ENCODE results near the gene BCHE. TPM values are rescaled to one million over a fixed set of nuclear protein-coding genes. Genes with fewer than 3 reads are reported as not detected.

The BCHE gene
- total RNA-seq, 4 donors from 2014 or later = 31.8 to 96.2 (median 49.3) TPM

DNA sequence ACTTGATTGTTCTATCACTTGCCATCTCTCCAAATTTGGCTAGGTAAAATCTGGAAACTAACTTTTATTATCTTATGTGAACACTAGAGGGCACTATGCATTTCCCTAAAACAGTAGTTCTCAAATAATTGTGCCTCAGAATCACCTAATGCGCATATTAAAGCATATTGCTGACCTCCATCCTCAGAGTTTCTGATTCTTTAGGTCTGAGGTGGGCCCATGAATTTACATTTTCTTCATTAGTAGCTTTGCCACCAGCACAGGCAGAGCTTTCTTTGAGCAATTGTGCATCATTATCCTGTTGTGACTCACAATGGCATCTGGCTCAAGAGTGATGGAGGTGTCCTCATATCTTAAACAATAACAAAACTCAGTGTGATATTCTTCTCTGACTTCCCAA, 17.5 kb upstream of the BCHE start:
- Histone ChIP-seq H3K36me3 (no peaks in the 10 kb centered on the region), H3K9me3 (no peaks in the 10 kb centered on the region), H3K27me3 (no peaks in the 10 kb centered on the region), H3K4me1 (peaks cover 0 to 9% (median 0%) of the 10 kb centered on the region in 3 donors), H3K4me3 (no peak overlapping the region), H3K27ac (no peak overlapping the region)
- ATAC-seq = no peak
- no peak for TF ChIP-seq EP300 (IDR thresholded peaks at IDR 0.05)
- TF ChIP-seq, protein P1, sequence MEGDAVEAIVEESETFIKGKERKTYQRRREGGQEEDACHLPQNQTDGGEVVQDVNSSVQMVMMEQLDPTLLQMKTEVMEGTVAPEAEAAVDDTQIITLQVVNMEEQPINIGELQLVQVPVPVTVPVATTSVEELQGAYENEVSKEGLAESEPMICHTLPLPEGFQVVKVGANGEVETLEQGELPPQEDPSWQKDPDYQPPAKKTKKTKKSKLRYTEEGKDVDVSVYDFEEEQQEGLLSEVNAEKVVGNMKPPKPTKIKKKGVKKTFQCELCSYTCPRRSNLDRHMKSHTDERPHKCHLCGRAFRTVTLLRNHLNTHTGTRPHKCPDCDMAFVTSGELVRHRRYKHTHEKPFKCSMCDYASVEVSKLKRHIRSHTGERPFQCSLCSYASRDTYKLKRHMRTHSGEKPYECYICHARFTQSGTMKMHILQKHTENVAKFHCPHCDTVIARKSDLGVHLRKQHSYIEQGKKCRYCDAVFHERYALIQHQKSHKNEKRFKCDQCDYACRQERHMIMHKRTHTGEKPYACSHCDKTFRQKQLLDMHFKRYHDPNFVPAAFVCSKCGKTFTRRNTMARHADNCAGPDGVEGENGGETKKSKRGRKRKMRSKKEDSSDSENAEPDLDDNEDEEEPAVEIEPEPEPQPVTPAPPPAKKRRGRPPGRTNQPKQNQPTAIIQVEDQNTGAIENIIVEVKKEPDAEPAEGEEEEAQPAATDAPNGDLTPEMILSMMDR (IDR thresholded peaks at IDR 0.05) = peak; percentile 9 to 45 (median 32)
- 58 to 100% methylated on average over 1 of the region's 1 CpG for WGBS, 2 donors (ENCODE audit: low coverage in 1 of 2)

DNA sequence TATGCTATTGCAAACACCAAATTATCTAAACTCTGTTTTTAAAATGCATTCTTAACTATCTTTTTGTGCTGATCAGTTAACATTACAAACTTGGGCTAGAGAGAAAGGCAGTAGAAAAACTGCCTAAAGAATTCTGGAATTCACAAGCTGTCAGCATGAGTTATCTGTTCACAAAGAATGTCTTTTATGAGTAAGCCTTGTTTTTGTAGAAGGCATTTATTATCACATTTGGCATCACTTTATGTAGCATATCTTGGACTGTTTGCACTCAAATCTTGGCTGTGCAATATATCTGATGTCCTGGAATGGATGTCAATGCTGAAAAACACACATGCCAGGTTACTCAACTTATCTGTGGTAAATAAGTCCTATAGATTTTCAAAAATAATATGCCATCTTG, 15.5 kb upstream of the BCHE start:
- Histone ChIP-seq H3K9me3 (no peaks in the 10 kb centered on the region), H3K4me3 (no peak overlapping the region), H3K27me3 (no peaks in the 10 kb centered on the region), H3K4me1 (peaks cover 0 to 9% (median 0%) of the 10 kb centered on the region in 3 donors), H3K27ac (no peak overlapping the region), H3K36me3 (no peaks in the 10 kb centered on the region)
- no peak for ATAC-seq
- TF ChIP-seq POLR2A (IDR thresholded peaks at IDR 0.05) (no peak), EP300 (IDR thresholded peaks at IDR 0.05) (no peak), POLR2AphosphoS5 (IDR thresholded peaks at IDR 0.05) (no peak)
- TF ChIP-seq, protein P1 (IDR thresholded peaks at IDR 0.05) = no peak

DNA sequence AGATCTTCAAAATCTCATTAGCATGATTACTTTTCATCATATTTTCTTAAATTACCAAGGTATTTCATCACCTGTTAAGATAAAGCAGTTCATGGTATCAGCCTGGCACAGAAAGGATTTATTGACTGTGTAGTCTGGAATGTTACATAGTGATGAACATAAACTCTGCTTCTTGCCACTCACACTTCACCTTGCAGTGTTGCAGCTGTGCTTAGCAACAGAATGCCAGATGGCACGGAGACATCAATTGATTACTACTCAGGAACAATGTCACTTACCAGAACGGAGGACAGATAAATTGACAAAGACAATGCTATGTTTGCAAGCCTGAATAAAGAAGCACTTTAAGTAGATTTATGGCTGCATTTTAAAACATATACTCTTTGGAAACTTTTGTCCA, 15.0 kb upstream of the BCHE start:
- no peaks in the 10 kb centered on the region for H3K27me3 ChIP-seq
- H3K4me3 ChIP-seq = no peak overlapping the region
- no peaks in the 10 kb centered on the region for H3K9me3 ChIP-seq
- ATAC-seq = no peak
- peaks cover 0 to 9% (median 0%) of the 10 kb centered on the region in 3 donors for H3K4me1 ChIP-seq
- 12 to 19% methylated on average over 2 of the region's 2 CpGs for WGBS, 2 donors (ENCODE audit: low coverage in 1 of 2)
- no peak overlapping the region for H3K27ac ChIP-seq
- no peak for TF ChIP-seq POLR2A (IDR thresholded peaks at IDR 0.05)
- no peak for TF ChIP-seq EP300 (IDR thresholded peaks at IDR 0.05)
- no peak for TF ChIP-seq POLR2AphosphoS5 (IDR thresholded peaks at IDR 0.05)
- no peaks in the 10 kb centered on the region for H3K36me3 ChIP-seq

DNA sequence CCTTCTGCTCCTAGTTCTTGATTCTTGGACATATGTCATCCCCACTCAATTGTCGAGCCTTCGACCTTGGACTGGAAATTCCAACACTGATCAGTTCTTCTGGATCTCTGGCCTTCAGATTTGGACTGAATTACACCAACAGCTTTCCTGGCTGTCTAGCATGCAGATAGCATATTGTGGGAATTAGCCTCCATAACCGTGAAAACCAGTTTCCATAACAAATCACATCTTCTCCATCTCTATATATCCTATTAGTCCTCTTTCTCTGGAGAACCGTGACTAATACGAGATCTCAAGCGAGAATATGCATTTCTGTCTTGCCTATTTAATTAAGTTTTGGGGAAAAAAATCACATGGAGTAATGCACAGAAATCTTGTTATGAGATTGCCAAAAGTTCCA, 8.8 kb upstream of the BCHE start:
- WGBS, 2 donors (ENCODE audit: low coverage in 1 of 2) = 95 to 96% methylated on average over 6 of the region's 6 CpGs

DNA sequence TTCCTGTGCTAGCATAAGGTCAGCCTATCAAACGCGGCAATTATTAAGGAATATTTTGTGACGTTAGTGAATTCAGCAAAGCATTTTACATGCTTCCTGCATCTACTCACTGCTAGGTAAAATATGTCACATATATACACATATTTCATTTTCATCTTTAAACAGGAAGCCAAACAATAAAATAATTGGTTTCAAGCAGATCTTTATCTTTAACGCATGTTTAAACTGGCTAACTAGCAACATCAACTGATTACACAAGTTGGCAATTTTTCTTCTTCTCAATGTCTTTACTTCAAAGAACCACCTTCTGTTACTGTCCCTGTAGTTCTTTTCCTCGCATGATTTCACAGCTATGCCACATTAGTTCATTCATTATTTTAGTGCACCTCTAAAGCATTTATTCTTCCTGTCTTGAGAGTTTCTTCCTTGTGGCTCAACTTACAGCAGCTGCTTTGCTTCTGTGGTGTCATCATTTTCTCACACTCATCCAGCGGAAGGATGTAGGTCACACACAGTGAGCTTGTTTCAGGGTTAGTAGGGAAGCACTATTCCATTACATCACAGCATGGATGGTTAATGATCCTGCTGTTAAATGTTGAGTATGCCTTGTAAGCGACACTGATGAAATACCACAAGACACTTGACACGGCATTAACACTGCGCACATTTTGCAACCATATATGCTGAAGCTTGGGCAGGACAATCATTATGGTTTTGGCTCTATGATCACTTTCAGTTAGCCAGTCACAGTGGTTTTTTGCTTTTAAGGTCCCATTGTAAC, 2.3 kb upstream of the BCHE start:
- H3K4me1 ChIP-seq = peaks cover 0 to 6% (median 0%) of the 10 kb centered on the region in 3 donors
- no peaks in the 10 kb centered on the region for H3K27me3 ChIP-seq
- 71 to 87% methylated on average over 9 of the region's 9 CpGs for WGBS, 2 donors (ENCODE audit: low coverage in 1 of 2)
- H3K4me3 ChIP-seq = no peak overlapping the region
- TF ChIP-seq POLR2A (IDR thresholded peaks at IDR 0.05) (no peak), POLR2AphosphoS5 (IDR thresholded peaks at IDR 0.05) (no peak), EP300 (IDR thresholded peaks at IDR 0.05) (no peak)
- TF ChIP-seq, protein P1 (IDR thresholded peaks at IDR 0.05) = no peak
- H3K36me3 ChIP-seq = no peaks in the 10 kb centered on the region
- no peak for ATAC-seq
- H3K9me3 ChIP-seq = no peaks in the 10 kb centered on the region
- H3K27ac ChIP-seq = no peak overlapping the region

More for the DNA sequence above, 8.8 kb upstream of the BCHE start:
- no peak for ATAC-seq
- Histone ChIP-seq H3K27me3 (no peaks in the 10 kb centered on the region), H3K4me3 (no peak overlapping the region), H3K27ac (no peak overlapping the region), H3K36me3 (no peaks in the 10 kb centered on the region), H3K4me1 (no peaks in the 10 kb centered on the region), H3K9me3 (no peaks in the 10 kb centered on the region)
- TF ChIP-seq EP300 (IDR thresholded peaks at IDR 0.05) (no peak), POLR2A (IDR thresholded peaks at IDR 0.05) (no peak), POLR2AphosphoS5 (IDR thresholded peaks at IDR 0.05) (no peak)
- TF ChIP-seq, protein P1 (IDR thresholded peaks at IDR 0.05) = no peak
